Smooth muscle cell of the umbilical artery (primary cell): ENCODE results near the gene LHFPL5. TPM values are rescaled to one million over a fixed set of nuclear protein-coding genes. Genes with fewer than 3 reads are reported as not detected.

ENCODE experiments used
- total RNA-seq: library from RNA; depleted of rRNA; stranded (reverse); fragments of >200 nt; gene quantifications from 2 replicates; pipeline ENCODE4 v1.2.3, GENCODE V29; 2014

Gene LHFPL5
- not detected in 2 replicates for total RNA-seq

DNA sequence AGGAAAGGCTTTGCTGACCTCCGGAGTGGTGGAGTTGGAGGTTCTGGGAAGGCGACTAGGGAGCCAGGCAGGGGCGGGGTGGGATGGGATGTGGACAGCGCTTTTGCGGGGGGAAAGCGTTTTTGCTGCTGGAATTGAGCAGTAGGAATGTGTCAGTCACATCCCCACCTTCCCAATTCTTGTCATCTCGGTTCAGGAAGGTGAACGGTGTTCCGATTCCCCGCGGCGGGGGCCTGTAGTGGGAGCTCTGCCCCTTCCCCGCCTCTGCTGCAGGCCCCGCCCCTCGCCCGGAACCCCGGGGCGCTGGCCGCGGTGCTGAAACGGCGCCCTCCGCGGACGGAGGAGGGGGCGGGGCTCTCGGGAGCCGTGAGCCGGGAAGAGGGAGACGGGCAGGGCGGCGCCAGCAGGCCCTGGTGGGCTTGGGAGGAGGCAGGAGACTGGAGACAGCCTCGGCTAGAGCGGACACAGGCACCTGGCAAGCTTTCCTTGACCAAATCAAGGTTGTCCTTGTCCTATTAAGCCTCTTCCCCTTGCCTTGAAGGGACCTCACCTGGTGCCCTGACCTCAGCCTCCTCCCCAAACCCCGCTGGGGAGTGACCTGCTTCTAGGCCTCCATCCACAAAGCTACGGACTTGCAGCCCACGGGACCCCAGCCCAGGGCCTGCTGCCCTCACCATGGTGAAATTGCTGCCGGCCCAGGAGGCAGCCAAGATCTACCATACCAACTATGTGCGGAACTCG is at the start of gene LHFPL5:
TSS of gene LHFPL5 (plus strand) at position 357 of the 741 bp plus-strand sequence. CDS start at position 676, 319 bp downstream.

DNA sequence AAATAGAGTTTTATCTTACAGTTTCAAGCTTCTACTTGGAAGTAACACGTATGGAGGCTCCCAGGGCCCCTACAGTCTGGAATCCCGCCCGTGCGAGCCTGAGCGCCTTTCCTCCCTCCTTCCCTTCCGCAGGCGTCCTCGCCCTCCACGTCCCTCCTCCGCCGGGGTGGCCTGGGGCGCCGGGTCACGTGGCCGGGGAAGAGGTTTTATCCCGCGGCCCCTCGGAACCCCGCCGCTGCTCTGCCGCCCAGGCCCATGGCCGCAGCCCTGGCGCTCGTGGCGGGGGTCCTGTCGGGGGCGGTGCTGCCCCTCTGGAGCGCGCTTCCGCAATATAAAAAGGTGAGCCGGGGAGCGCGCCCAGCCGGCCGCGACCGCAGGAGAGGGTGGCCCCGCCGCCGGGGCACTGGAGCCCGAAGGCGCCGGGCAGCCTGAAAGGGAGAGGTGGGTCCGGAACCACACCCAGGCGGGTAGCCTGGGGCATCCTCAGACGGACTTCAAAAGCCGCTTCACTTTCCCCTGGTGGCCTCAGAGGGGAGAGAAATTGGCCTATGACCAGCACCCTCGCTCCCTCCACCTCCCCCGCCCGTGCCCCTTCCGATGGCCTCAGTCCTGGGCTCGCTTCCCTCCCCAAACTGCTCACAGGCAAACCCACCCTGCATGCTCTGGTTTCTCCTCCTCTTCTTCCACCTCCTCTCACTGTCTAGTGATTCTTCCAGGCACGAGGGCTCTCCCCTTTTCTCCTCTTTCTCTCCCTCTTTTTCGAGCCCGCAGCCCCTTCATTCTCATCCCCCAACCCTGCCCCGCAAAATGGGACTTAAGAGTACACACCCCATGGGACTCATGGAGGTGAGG is 28.6 kb upstream of the LHFPL5 start, which contains the start of gene CLPSL2:
TSS of gene CLPSL2 (plus strand) at position 235 of the 852 bp plus-strand sequence. CDS start at position 256, 21 bp downstream.

DNA sequence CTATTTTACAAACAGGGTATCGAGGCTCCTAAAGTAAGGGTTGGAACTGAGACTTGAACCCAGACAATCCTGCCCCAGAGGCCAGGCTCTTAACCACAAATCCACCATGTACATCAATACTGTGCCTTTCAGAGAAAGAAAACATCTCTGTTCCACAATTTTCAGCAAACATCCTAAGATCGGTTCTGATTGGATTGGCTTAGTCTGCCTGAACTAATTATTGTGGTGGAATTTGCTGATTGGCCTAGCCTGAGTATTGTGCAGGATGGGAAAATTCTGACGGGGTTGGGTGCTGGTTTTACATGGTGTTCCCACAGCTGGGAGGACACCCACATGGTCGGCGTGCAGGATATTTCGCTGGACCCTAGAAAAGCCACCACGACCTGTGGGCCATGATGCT is 24.4 kb upstream of the LHFPL5 start, which contains the start of gene CLPSL1:
TSS of gene CLPSL1 (plus strand) at position 301 of the 400 bp plus-strand sequence. CDS start at position 393, 92 bp downstream.

Other genes with a start within 250 kb of the LHFPL5 start
- 1.8 and 8.9 TPM in 2 replicates for gene FKBP5, start 116.4 kb upstream of the LHFPL5 start, total RNA-seq
- 0.30 and 0.42 TPM in 2 replicates for gene ARMC12, start 68.3 kb upstream of the LHFPL5 start, total RNA-seq
- not detected in 2 replicates for gene CLPSL2, start 28.8 kb upstream of the LHFPL5 start, total RNA-seq
- gene CLPSL1, start 24.3 kb upstream of the LHFPL5 start, total RNA-seq = not detected in 2 replicates
- not detected in 2 replicates for gene CLPS, start 8.0 kb upstream of the LHFPL5 start, total RNA-seq
- gene SRPK1, start 115.7 kb downstream of the LHFPL5 start, total RNA-seq = 59.1 and 107 TPM in 2 replicates
- 0.05 TPM in 1 of 2 replicates, not detected in the other for gene SLC26A8, start 219.3 kb downstream of the LHFPL5 start, total RNA-seq
- gene MAPK14, start 222.5 kb downstream of the LHFPL5 start, total RNA-seq = 48.4 and 60.3 TPM in 2 replicates